Activated CD4-positive, alpha-beta T cell treated with anti-CD3 and anti-CD28 coated beads for 48 hours (primary cell): ENCODE results near the gene HCLS1.
"Not testable (repeated sequence)": the region's sequence is repeated elsewhere in the genome, so short reads cannot be mapped to it uniquely, and the experiment has no call there.

ENCODE experiments used
- DNase-seq: peaks from one replicate; pipeline ENCODE4 v3.0.0-alpha.2; 2020

Gene HCLS1

DNA sequence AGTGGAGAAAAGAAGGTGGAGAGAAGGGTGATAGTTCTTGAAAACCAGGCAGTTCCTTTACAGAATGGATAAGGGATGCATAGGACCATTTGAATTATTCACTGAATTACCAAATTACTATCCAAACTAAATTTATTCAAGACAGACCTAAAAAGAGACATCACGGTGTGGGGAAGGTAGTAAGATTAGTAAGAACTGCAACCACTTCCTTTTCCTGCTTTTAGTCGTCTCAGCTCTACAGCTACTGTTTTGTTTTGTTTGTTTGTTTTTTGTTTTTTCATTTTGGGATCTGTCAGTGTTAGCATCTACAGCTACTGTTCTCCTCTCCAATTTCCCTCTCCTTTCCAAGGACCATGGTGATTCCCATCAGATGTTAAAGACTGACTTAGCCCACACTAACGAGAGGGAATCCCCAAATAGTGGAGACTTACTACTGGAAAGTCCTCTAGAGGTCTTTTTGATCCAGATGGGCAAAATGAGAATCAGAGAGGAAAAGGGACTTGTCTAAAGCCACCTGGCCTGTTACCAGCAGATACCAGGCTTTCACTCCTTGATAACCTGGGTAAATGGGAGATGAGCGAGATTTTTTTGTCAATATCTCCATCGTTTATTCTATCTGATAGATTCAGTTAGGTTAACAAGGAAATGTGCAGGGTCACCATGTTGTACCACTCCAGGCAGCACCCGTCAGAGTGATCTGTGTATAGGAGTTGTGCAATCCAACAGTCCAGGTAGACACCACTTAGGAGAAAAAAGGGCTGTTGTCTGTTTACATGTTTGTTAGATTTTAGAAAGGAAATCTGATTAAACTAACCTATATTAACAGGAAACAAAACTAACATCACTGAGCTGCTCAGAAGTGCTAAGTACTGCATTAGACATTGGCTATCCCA is 6.0 kb downstream of the HCLS1 start:
- no peak for DNase-seq

DNA sequence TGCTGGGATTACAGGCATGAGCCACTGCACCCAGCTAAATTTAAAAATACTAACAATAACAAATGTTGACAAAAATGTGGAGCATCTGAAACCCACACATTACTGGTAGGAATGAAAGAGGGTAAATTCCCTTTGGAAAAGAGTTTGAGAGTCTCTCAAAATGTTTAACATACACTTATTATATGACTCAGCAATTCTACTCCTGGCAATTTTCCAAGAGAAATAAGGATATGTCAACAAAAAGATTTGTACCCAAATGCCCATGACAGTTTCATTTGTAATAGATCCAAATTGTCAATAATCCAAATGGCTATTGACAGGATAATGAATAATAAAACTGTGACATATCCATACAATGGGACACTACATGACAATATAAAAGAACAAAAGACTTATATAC is 9.0 kb downstream of the HCLS1 start:
- no peak for DNase-seq

DNA sequence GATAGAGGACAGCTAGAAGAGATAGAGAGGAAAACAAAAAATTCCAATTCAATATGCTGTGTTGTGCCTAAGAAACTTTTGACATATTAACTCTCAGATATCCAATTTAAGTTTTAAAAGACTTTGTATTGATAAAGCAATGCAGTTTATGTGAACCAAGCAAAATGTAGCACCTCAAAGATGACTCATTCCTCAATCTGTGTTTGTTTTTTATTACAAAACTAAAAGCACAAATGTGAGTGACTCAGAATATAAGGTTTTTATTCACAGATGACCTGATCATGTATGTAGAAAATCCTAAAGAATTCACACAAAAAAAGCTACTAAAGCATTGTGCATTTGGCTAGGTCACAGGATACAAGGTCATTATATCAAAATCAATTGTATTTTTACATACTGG is 11.1 kb downstream of the HCLS1 start:
- no peak for DNase-seq

DNA sequence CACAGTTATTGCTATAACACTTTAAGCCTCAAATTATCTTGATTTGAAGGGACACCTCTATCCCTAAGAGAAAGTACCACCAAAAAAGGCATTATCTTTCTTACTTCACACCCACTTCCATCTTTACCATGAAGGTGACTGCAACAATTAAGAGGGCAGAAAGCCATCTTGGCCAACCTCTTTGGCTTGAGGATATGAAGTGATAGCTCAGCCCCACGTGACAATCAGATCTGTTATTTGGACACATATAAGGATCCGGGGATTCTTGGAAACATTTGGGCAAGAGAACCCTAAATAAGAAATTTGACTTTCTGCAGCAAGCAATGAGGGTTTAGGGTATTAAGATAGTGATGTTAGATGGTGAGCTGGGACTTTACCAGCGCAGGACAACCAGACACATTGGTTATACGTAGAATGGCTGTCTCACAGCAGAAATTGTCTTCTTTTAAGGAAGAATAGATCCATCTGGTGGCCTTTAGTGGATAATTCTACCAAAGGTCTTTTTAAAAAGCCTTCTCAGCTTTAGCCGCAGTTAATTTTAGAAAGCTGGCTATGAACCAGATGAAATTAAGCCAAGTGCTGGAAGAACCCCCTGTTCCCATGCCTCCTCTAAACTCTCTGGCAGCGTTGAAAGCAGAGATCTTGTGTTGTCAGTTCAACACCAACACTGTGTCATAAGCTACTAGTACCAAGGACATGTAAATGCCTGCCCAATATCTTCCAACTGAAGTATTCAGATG is 12.3 kb downstream of the HCLS1 start:
- no peak for DNase-seq

DNA sequence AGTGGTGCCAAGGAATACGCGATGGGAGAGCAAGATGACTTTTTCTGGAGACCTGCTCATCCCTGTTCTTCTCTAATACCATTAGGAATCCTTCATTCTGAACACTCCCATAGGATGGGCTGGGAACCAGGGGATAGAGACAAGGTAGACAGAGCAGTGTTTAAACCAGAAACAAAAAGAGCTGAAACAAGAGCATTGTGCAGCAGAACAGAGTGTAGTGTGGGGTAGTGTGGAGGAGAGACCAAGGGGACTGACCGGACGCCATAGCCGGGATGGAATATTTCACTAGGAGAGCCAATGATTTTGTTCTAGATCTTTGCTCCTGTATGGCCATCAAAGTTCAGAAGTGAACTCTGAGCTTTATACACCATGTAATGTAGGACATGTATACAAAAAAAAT is 15.6 kb downstream of the HCLS1 start:
- DNase-seq = no peak

DNA sequence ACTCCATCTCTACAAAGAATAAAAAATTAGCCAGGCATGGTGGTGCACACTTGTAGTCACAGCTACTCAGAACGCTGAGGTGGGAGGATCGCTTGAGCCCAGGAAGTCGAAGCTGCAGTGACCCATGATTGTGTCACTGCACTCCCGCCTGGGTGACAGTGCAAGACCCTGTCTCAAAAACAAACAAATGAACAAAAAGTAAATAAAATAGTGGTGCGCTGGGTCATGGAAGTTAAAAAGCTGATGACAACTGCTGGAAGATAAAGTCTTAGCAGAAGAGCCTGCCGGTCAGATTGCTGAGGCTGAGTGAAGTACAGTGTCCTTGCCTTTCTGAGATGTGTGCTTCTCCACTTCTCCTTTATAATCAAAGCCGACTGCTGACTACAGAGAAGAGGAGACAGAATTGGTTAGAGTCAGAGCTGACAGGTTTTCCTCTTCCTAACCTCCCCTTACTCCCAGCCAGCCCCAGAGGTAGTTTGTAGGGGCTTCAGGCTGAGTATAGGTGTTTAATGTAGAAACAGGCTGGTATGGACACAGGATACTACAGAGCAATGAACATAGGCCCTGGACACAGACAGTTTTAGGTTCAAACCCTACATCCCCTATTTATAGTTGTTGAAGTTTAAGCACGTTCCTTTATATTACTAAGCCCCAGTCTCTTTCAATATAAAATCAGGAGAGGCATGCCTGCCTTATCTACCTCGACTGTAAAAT is 17.9 kb downstream of the HCLS1 start:
- no peak for DNase-seq

DNA sequence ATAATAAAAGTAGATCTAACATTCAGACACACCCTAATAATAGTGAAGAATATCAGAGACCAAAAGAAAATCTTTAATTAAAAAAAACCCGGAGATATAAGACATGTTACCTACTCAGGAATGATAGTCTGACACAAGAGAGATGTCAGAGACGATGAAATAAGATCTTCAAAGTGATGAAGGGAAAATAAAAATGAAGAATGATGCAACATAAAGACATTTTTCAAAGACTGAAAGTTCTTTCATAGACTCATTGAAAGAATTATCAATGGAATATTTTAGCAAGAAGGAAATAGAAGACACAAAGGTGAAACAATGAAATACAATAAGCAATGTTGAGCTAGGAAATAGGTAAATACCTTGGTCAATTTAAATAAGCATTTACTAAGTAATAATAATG is 19.6 kb downstream of the HCLS1 start:
- no peak for DNase-seq

DNA sequence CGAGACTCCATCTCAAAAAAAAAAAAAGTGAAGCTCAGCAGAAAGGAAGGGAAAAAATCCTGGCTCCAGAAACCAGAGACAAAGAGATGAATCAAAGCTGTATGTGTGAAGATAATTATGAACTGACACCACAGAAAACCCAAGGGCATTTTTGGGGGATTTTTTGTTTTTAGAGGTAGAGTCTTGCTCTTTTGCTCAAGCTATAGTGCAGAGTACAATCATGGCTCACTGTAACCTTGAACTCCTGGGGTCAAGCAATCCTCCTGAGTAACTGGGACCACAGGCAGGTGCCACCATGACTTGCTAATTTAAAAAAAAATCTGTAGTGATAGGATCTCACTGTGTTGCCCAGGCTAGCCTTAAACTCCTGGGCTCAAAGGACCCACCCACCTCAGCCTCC is 22.8 kb downstream of the HCLS1 start:
- DNase-seq = no peak

DNA sequence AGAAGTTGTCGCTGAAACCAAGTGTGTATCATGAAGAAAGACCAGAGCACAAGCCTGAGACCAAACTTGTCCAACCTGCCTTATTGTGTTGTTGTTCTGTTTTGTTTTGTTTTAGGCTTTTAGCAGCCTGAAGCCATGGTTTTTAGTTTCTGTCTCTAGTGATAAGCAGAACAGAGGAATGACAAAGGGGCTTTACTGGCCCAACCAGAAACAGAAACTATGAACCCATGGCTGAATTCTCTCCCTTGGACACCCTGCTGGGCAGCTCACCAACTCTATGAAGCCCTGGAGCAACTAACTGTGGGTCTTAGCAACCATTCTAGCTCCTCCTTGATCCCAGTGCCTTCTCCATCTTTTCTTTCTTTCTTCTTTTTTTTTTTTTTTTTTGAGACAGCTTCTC is 30.3 kb downstream of the HCLS1 start:
- DNase-seq = no peak

DNA sequence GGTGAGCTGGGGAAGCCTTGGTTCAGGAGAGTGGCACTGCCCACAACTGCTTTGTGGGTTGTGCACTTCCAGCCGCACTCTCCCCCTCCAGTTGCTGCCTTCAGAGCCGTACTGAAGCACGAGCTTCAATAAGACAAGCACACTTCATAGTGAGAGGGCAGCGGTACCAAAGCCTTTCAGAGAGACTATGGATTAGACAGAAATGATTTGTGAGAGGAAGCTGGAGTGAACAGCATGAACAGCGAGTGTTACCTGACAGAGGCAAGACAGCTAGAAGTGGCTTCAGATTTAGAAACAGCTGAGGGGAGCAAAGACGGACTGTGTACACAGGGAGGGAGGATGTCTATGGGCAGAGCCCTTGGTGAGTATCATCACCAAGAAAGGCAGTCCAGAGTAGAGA is 31.1 kb downstream of the HCLS1 start:
- no peak for DNase-seq

DNA sequence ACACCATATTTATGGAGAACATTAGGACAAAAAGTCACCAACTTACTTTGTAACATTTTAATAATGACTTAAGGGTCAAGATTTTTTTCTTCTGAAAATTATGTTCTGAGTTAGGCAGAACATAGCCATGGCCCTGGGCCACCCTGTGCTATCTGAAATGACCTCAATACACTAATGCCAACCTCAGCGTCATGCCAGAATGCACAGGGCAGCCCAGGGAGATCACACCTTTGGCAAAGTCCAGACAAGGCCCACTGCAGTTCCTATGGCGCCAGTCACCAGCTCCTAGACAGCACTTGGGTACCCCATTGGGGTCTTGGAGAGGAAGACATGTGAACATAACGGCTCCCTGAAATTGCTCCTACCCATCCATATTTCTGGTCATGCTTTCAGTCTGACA is 33.1 kb downstream of the HCLS1 start:
- DNase-seq = no peak

DNA sequence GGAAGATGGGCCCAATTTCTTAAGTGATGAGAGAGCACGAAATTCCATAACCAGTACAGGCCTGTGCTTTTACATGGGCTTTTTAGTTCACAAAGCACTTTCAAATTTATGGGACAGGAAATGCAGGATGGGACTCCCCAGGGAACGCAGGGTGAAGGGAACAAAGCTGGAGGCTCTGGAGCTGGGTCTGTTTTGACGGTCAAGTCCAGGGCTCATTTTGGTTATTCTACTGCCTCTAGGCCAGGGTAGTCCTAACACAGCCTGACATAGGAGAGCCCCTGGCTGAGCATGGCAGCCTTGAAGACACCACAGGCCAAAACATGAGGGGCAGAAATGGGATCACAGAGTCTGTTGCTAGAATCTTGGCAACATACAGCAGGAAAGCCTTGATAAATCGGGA is 33.5 kb downstream of the HCLS1 start:
- no peak for DNase-seq

DNA sequence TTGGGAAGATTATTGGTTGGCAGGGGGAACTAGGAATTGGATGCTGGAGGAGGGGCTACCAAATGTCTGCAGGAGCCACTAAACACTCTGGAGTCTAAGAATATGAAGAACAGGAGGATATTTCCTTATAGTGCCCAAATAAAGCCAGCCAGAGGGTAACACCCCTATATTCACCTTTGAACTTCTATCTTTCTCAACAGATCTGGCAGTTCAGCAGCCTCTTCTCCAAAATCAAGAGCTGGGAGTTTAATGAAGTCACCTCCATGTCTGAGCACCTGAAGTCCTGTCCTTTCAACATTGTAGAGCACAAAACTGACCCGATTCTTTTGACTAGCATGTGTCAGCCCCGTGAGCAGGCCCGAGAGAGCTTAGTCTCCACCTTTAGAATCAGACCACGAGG is 34.2 kb downstream of the HCLS1 start:
- DNase-seq = no peak

DNA sequence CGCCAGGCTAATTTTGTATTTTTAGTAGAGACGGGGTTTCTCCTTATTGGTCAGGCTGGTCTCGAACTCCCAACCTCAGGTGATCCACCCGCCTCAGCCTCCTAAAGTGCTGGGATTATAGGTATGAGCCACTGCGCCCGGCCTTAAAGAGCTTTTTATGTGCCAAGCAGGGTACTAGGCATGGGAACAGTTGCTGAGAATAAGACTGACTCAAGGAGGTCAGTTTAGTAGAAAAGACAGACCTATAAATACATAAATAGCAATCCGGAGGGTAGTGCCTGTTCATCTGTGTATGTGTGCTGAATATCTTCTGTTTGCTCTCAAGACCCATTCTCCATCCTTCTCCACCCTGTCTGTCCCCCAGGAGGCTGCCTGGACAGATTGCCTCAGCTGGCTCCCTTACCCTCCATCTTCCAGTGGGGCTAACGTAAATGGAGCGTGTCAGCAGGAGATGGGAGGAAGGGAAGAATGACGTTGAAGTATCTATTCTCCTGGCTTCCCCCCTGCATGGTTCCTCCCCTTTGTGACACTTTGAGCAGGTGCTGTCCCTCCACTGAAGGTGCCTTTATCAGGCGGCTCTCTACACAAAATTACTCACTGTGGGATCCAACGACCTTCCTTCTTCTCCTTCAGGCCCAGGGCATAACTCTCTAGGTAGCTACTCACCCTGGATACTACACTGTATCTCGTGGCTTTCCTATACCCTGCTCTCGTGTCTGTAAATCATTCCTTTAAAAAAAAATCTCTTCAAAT is 36.4 kb downstream of the HCLS1 start:
- no peak for DNase-seq

DNA sequence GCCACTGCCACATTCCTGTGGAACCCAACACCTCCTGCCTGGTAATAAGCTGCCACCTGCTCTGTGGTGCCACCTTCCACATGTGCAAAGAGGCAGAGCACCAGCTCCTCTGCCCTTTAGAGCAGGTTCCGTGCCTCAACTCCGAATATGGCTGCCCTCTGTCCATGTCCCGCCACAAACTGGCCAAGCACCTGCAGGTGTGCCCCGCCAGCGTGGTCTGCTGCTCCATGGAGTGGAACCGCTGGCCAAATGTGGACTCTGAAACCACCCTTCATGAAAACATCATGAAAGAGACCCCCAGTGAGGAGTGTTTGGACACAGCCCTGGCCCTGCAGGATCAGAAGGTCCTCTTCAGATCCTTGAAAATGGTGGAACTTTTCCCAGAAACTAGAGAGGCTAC is 39.2 kb downstream of the HCLS1 start:
- no peak for DNase-seq

DNA sequence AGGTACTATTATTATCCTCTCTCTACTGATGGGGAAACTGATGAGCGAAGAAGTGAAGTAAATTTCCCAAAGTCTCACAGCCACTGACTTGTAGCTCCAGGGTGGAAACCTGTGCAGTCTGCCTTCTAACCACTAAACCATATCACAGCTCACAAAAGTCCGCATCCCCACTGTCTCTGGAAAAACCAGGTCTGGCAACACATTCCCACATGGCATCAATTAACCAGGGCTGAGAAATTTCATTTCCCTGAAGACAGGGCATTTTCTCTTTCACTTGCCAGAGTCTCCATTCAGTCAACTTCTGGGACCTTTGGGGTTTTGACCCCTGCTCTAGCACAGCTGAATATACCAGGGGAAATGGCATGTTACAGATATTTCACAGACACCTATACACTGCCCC is 41.0 kb downstream of the HCLS1 start:
- DNase-seq = no peak

DNA sequence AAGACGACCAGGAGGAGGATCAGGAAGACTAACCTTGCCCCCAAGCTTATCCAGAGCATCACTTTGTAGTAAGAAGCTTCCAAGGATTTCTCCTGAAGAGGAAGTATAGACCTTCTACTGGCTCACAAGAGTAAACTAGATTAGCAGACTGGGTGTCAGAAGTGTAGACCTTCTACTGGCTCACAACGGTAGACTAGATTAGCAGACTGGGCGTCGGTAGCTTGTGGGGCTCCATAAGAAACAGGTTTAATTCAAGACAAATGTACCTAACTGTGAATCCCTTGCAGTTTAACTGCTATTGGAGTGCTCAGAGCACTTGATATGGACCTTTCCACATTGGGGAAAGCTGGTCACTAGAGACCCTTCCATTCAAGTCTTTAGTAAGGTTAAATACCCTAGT is 54.6 kb downstream of the HCLS1 start:
- no peak for DNase-seq

DNA sequence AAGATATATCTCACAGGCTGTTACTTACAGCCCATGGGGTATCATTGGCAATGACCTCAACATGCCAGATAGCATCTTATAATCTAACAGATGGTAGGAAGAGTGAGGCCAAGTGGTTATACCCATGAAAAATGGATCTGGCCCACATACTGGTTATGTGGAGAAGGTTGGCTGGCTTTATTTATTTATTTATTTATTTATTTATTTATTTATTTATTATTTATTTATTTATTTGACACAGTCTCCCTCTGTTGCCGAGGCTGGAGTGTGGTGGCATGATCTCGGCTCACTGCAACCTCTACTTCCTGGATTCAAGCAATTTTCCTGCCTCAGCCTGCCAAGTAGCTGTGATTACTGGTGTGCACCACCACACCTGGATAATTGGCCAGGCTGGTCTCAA is 55.9 kb downstream of the HCLS1 start:
- no peak for DNase-seq

DNA sequence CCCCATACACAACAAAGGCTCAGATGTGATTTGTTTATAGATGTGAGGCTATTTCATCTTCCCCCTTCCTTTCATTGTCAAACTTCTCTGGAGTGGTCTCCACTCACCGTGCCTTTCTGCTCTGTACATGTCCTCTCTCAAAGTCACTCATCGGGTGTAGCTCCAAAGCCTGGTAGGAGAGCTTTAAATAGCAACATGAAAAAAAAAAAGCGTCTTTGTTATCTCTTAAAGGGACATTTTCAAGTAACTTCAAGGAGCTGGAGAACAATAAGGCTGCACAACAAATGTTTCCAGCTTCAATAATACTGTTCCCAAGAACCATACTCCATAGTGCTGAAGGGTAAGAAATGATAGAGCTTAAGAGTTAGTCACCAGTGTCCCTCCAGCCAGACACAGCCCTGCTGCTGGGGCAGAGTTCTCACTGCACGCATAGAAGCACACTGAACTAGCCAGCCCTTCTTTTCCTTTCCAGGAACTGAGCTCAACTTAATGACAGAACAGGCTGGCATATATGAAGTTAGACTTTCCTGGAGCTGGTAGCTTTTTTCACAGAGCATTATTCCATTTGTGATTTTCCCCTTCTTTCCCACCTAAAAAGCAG is 59.4 kb downstream of the HCLS1 start:
- no peak for DNase-seq

DNA sequence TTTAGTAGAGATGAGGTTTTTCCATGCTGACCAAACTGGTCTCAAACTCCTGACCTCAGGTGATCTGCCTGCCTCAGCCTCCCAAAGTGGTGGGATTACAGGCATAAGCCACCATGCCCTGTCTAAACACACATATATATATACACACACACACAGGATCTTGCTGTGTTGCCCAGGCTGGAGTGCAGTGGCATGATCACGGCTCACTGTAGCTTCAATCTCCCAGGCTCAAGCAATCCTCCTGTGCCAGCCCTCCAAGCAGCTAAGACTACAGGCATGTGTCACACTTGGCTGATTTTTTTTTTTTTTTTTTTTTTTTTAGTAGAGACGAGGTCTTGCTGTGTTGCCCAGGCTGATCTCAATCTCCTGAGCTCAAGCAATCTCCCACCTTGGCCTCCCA is 60.8 kb downstream of the HCLS1 start:
- DNase-seq = not testable (repeated sequence)

DNA sequence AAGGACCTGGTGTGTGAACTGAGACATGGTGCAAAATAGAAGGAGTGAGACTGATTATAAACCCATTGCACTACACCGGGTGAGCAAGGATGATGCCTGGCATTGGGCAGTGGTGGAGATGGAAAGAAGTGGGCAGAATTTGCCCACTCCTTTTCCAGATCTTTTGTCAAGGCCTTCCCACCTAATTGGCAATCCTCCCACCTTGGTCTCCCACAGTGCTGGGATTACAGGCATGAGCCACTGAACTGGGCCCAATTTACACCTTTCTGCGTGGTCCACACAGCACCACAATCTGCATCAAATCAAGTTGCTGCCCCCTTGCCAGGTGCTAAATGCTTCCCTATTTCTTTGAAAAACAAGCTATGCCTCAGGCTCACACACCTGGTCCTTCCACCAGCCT is 62.1 kb downstream of the HCLS1 start:
- no peak for DNase-seq

DNA sequence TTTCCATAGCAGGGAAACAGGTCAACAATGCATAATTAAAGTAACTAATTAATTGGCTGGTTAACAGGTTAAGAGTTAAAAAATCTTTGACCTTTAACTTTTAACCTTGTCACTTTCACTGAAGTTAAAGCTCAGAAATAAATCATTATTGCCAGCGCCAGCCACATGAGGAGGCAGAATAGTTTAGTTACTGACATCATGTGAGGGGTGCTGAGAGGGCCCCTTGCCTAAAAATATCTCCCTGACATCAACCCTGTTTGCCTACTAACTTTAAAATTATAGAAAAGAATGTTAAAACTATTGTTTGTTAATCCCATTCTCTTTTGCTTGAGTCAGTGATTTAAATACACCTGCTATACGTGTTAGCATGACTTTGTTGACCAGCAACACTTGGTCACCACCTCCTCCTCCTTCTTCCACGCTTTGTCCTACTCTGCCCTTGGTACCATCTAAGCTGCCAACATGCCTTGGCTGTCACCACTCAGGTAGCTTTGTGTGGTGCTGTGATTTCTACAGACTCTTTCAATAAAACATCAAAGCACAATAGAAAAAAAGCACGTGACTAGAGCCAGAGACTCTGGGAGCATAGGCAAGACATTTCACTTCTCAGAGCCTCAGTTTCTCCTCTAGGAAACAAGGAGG is 64.8 kb downstream of the HCLS1 start:
- no peak for DNase-seq
